ENCODE measurements around the gene C4orf36.

C4orf36 gene

DNA sequence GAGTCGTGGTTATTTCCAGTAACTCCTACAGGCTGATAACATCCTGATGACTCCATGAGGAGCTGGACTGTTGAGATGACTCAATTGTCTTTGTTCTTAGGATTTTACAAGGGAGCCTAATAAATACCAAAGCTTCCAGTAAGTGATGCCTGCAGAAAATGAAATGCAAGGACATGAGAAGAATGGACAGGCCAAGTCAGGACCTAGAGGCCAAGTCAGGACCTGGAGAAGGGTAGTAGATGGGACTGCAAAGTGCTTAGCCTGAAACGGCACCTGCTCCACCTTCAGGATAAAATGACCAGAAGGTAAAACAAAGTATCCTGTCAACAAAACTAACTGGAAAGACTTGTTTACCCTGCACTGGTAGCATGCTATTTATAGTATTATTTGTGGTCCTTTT lies 36.6 kb downstream of the C4orf36 start:
- DNase-seq (ENCODE audit: extremely low read depth, low read depth) = peak; percentile 62
- no peak for TF ChIP-seq CTCF (IDR thresholded peaks at IDR 0.05; ENCODE audit: low read depth, low read length, missing control alignments)

DNA sequence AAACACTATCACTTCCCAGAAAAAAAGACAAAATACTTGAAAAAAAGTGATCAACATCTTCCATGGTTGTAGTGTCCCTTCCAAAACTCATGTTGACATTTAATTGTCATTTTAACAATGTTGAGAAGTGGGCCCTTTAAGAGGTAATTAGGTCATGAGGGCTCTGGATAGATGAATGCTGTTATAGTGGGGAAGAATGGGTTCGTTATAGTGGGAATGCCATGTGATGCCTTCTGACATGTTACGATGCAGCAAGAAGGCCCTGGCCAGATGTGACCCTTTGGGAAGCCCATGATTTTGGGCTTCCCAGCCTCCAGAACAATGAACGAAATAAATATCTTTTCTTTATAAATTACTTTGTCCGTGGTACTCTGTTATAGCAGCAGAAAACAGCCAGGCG lies 39.0 kb downstream of the C4orf36 start:
- no peak for TF ChIP-seq CTCF (IDR thresholded peaks at IDR 0.05; ENCODE audit: low read depth, low read length, missing control alignments)
- H3K4me3 ChIP-seq (replicated peaks; ENCODE audit: low read depth, low read length) = no peak overlapping the region
- no peak for DNase-seq (ENCODE audit: extremely low read depth, low read depth)

More for the DNA sequence above, 36.6 kb downstream of the C4orf36 start:
- H3K4me3 ChIP-seq (replicated peaks; ENCODE audit: low read depth, low read length) = no peak overlapping the region

- peak within 1 kb of the TSS; percentile 23 for H3K4me3 ChIP-seq (replicated peaks; ENCODE audit: low read depth, low read length)
- no peak for TF ChIP-seq CTCF (IDR thresholded peaks at IDR 0.05; ENCODE audit: low read depth, low read length, missing control alignments)
- DNase-seq (ENCODE audit: extremely low read depth, low read depth) = no peak
Measured at GRCh38 chr4:86848732-86849619, 43.2 kb downstream of the C4orf36 start, which contains the start of gene SLC10A6. TSS of gene SLC10A6 (minus strand) at chr4:86849384. CDS start at chr4:86849115, 269 bp downstream.

DNA sequence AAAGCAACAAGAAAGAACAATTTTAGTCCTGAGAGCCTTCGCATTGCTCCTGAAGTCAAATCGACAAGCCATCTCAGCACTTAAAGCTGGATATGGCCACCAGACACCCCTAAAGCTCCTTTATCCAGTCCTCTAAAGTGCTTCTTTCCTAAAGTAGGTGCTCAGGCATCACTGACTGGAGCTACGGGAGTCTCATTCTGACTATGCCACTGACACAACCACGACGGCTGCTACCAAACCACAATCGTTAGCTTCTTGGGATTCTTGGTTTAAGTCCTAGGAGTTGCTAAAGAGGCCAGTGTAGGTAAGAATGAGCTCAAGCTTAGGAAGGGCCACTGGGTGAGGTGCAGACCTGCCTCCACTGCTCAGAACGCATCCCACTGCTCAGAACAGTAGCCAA lies 44.1 kb downstream of the C4orf36 start:
- no peak for TF ChIP-seq CTCF (IDR thresholded peaks at IDR 0.05; ENCODE audit: low read depth, low read length, missing control alignments)
- DNase-seq (ENCODE audit: extremely low read depth, low read depth) = no peak
- peak overlapping the region; percentile 23 for H3K4me3 ChIP-seq (replicated peaks; ENCODE audit: low read depth, low read length)

DNA sequence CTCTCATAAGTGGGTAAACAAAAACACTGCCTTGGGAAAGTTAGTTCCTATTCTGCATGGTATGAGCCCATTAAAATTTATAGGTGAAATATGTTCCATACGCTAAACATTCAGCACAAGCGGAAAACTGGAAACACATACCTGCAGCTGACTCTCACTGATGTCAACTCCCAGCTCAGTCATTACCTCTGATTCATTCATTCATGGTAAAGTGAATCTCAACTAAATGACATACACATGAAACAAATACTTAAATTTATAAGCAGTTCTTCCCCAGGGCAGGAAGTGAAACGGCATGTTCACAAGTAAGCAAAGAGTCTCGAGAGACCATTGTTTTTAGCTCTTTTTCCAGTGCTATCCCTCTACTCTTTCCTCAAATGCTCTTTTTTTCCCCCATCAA lies 44.7 kb downstream of the C4orf36 start:
- DNase-seq (ENCODE audit: extremely low read depth, low read depth) = no peak
- TF ChIP-seq CTCF (IDR thresholded peaks at IDR 0.05; ENCODE audit: low read depth, low read length, missing control alignments) = no peak
- 0 out of 2 replicates have a peak overlapping the region, but pooled peaks have one; percentile 1 for H3K4me3 ChIP-seq (replicated peaks; ENCODE audit: low read depth, low read length)

GRCh38 chr4:86846921-86847320 lies 45.3 kb downstream of the C4orf36 start:
- DNase-seq (ENCODE audit: extremely low read depth, low read depth) = peak; percentile 54
- TF ChIP-seq CTCF (IDR thresholded peaks at IDR 0.05; ENCODE audit: low read depth, low read length, missing control alignments) = no peak

More at GRCh38 chr4:86846921-86847320, 45.3 kb downstream of the C4orf36 start:
- H3K4me3 ChIP-seq (replicated peaks; ENCODE audit: low read depth, low read length) = no peak overlapping the region
